Body of pancreas (tissue), 4 donors: Measurements from ENCODE around the gene PRRC2A.

ENCODE experiments used
- POLR2A ChIP-seq, 3 donors: fragments of 450-650 bp; IDR thresholded peaks; one replicate each; pipeline ENCODE4 v1.6.1; 2016; ENCODE audit warnings: antibody characterized with exemption in 3 of 3, mild to moderate bottlenecking in 2 of 3
- TF ChIP-seq, protein P1 (sequence below), 7 experiments: fragments of 450-650 bp in 4 of 7; fragments of 200-600 bp in 3 of 7; sonication (generic) in 3 of 7; IDR thresholded peaks; one replicate each; pipeline ENCODE4 v1.5.1; 2016 to 2019; ENCODE audit warnings: antibody characterized with exemption in 7 of 7

GRCh38 chr6:31573239-31574105 lies 47.0 kb upstream of the PRRC2A start:
- TF ChIP-seq, protein P1, sequence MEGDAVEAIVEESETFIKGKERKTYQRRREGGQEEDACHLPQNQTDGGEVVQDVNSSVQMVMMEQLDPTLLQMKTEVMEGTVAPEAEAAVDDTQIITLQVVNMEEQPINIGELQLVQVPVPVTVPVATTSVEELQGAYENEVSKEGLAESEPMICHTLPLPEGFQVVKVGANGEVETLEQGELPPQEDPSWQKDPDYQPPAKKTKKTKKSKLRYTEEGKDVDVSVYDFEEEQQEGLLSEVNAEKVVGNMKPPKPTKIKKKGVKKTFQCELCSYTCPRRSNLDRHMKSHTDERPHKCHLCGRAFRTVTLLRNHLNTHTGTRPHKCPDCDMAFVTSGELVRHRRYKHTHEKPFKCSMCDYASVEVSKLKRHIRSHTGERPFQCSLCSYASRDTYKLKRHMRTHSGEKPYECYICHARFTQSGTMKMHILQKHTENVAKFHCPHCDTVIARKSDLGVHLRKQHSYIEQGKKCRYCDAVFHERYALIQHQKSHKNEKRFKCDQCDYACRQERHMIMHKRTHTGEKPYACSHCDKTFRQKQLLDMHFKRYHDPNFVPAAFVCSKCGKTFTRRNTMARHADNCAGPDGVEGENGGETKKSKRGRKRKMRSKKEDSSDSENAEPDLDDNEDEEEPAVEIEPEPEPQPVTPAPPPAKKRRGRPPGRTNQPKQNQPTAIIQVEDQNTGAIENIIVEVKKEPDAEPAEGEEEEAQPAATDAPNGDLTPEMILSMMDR (IDR thresholded peaks at IDR 0.05), result no peak
- TF ChIP-seq POLR2A (IDR thresholded peaks at IDR 0.05), result no peak
